C4-2B (cell line): Measurements from ENCODE around the gene IGFBPL1.

Source experiments
- ZFX ChIP-seq: fragments of 450-650 bp; IDR thresholded peaks from 2 replicates; pipeline ENCODE4 v1.6.1; 2017
- TF ChIP-seq, protein P1 (sequence below): fragments of 450-650 bp; conservative IDR thresholded peaks from 2 replicates; pipeline ENCODE4 v1.5.1; 2017; ENCODE audit warnings: mild to moderate bottlenecking

DNA sequence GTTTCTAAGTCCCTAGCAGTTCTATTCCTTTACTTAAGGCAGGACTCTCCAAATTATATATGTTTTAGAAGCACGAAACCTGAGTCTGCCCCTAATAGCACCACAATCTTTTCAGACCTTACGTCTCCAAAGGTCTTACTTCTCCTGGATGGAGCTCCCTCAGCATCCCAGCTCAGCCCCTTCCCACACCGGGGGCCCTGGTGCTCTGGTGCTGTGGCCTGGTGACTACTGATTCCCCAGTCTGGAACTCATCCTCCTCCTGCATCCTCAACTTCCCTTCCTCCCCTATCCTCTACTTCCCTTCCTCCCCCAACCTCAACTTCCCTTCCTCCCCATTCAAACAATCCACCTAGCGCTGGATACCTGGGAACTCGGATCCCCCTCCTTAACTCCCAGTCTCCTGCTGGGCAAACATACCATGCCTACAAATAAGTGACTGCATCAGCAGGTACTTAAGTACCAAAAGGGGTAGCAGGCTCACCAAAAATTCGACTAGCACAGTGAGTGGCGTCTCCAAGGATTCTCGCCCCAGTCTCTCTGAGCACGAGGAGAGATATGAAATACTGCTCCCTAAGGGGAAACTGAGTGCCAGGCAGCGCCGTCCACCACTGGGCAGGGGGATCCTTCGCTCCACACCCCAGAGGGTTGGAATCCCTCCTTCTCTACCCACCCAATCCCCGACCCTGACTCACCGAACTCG, 831 bp downstream of the IGFBPL1 start:
- TF ChIP-seq, protein P1, sequence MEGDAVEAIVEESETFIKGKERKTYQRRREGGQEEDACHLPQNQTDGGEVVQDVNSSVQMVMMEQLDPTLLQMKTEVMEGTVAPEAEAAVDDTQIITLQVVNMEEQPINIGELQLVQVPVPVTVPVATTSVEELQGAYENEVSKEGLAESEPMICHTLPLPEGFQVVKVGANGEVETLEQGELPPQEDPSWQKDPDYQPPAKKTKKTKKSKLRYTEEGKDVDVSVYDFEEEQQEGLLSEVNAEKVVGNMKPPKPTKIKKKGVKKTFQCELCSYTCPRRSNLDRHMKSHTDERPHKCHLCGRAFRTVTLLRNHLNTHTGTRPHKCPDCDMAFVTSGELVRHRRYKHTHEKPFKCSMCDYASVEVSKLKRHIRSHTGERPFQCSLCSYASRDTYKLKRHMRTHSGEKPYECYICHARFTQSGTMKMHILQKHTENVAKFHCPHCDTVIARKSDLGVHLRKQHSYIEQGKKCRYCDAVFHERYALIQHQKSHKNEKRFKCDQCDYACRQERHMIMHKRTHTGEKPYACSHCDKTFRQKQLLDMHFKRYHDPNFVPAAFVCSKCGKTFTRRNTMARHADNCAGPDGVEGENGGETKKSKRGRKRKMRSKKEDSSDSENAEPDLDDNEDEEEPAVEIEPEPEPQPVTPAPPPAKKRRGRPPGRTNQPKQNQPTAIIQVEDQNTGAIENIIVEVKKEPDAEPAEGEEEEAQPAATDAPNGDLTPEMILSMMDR = no peak
- no peak for TF ChIP-seq ZFX
